ENCODE measurements around the gene CAMTA1. TPM values are rescaled to one million over a fixed set of nuclear protein-coding genes. Genes with fewer than 3 reads are reported as not detected.

The CAMTA1 gene
- total RNA-seq, 1 donor from 2014 or later = 160 TPM

DNA sequence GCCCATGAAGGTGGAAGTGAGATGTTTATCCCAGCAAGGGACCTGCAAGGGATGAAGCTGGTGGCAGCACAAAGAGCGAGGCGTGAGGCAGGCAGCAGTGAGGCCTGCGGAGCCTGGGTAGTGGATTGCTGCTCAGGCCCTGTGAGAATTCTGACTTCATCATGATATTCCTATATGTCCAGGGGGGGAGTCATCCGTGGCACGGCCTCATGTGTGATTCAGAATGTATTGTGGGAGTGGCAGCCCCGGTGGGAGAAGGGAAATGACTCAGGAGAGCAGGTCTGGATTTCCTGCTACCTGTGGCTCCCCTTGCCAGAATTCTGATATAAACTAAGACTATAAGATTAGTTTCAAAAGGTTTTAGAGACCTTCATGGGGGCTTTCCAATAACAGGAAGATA is 240.9 kb downstream of the CAMTA1 start:
- Histone ChIP-seq H3K9me3 (replicated peaks) (peaks cover 3% of the 10 kb centered on the region), H3K27me3 (ENCODE audit: low read depth) (peaks cover 10% of the 10 kb centered on the region), H3K4me3 (no peak overlapping the region), H3K36me3 (no peaks in the 10 kb centered on the region), H3K27ac (replicated peaks) (no peak overlapping the region), H3K4me1 (no peaks in the 10 kb centered on the region)
- TF ChIP-seq CTCF (IDR thresholded peaks at IDR 0.05; ENCODE audit: borderline replicate concordance) = no peak
- intact Hi-C loops (cut with micrococcal nuclease) = no loop called here
- no peak for DNase-seq

- intact Hi-C loops (cut with micrococcal nuclease) = no loop called here
- Histone ChIP-seq H3K9me3 (replicated peaks) (peaks cover 29% of the 10 kb centered on the region), H3K27me3 (ENCODE audit: low read depth) (no peaks in the 10 kb centered on the region), H3K36me3 (no peaks in the 10 kb centered on the region), H3K27ac (replicated peaks) (no peak overlapping the region), H3K4me1 (no peaks in the 10 kb centered on the region), H3K4me3 (no peak overlapping the region)
- no peak for TF ChIP-seq CTCF (IDR thresholded peaks at IDR 0.05; ENCODE audit: borderline replicate concordance)
- no peak for DNase-seq
Observed at GRCh38 chr1:7032992-7033391, 247.7 kb downstream of the CAMTA1 start.

DNA sequence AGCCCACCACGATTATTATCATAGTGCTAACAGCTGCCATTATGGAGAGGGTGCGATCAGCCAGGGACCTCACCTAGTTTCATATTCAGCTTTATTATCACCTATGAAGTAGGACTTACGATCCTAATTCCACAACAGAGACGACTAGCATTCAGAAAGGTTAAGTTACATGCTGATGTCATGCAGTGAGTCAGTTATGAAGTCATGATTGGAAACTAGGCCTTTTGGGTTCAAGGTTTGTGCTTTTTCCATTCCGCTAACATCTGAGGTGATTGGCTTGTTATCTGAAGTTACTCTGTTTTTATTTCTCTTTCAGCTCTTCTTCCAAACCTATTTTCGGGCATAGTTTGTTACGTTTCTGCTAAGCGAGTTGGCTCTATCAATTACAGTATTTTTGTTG is 251.1 kb downstream of the CAMTA1 start:
- no peak for DNase-seq
- Histone ChIP-seq H3K36me3 (no peaks in the 10 kb centered on the region), H3K27ac (replicated peaks) (no peak overlapping the region), H3K4me3 (no peak overlapping the region), H3K27me3 (ENCODE audit: low read depth) (peaks cover 11% of the 10 kb centered on the region), H3K4me1 (no peaks in the 10 kb centered on the region), H3K9me3 (replicated peaks) (peaks cover 24% of the 10 kb centered on the region)
- no peak for TF ChIP-seq CTCF (IDR thresholded peaks at IDR 0.05; ENCODE audit: borderline replicate concordance)
- intact Hi-C loops (cut with micrococcal nuclease) = no loop called here

- no peak for DNase-seq
- Histone ChIP-seq H3K27ac (replicated peaks) (no peak overlapping the region), H3K27me3 (ENCODE audit: low read depth) (peaks cover 38% of the 10 kb centered on the region), H3K36me3 (no peaks in the 10 kb centered on the region), H3K9me3 (replicated peaks) (no peaks in the 10 kb centered on the region), H3K4me1 (no peaks in the 10 kb centered on the region), H3K4me3 (no peak overlapping the region)
- no peak for TF ChIP-seq CTCF (IDR thresholded peaks at IDR 0.05; ENCODE audit: borderline replicate concordance)
- intact Hi-C loops (cut with micrococcal nuclease) = no loop called here
Observed at GRCh38 chr1:7039590-7040220, 254.5 kb downstream of the CAMTA1 start.

DNA sequence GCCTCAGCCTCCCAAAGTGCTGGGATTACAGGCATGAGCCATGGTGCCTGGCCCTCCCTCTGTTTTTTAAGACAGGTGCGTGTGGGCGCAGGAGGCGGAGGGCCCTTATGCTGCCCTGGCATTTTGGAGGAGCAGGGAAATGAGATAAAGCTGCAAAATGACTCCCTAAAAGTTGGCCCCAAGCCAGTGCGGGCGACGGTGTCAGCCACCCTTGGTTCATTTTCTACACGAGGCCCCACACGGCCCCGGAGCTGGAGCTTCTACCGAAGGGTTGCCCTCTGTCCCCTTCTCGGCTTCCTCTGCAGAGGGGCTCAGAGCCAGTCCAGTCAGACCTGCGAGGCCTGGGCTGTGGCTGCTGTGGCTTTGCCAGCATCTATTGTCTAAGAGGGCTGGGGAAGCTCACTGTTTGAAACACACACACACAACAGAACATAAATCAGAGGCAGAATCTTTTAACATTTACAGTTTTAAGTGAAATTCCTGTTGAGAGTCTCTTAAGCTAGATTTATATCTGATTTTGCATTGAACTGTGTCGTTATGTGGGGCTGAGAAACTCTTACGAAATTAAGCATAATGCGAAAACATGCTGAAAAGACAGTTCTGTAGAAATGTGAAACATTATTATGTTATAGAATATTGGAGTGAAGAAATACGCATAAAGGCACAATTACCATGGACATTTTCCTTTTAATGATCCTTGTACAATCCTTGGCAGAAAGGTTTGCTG is 255.9 kb downstream of the CAMTA1 start:
- DNase-seq = no peak
- no peak for TF ChIP-seq CTCF (IDR thresholded peaks at IDR 0.05; ENCODE audit: borderline replicate concordance)
- H3K9me3 ChIP-seq (replicated peaks) = no peaks in the 10 kb centered on the region
- no peak overlapping the region for H3K4me3 ChIP-seq
- intact Hi-C loops (cut with micrococcal nuclease) = no loop called here
- peaks cover 44% of the 10 kb centered on the region for H3K27me3 ChIP-seq (ENCODE audit: low read depth)
- no peaks in the 10 kb centered on the region for H3K4me1 ChIP-seq
- no peaks in the 10 kb centered on the region for H3K36me3 ChIP-seq
- H3K27ac ChIP-seq (replicated peaks) = no peak overlapping the region

Data from left ventricle myocardium inferior (tissue), 1 donor.